GM18520 (cell line): Measurements from ENCODE around the gene ATXN10.

Experiments
- ATAC-seq: cut with Tn5 transposase; IDR thresholded peaks from one replicate; pipeline ENCODE4 v1.9.1; 2021; ENCODE audit not compliant: unreplicated experiment

Gene ATXN10

GRCh38 chr22:45871721-45872120, 200.1 kb downstream of the ATXN10 start:
- no peak for ATAC-seq

GRCh38 chr22:45872659-45873263, 201.1 kb downstream of the ATXN10 start:
- no peak for ATAC-seq

GRCh38 chr22:45876136-45877035, 204.8 kb downstream of the ATXN10 start:
- no peak for ATAC-seq

GRCh38 chr22:45877036-45877380, 205.4 kb downstream of the ATXN10 start:
- ATAC-seq: no peak

GRCh38 chr22:45877651-45878050, 206.0 kb downstream of the ATXN10 start:
- no peak for ATAC-seq

GRCh38 chr22:45878051-45878781, 206.6 kb downstream of the ATXN10 start:
- ATAC-seq: no peak

GRCh38 chr22:45878901-45879551, 207.4 kb downstream of the ATXN10 start:
- no peak for ATAC-seq

- ATAC-seq: no peak
Observed at GRCh38 chr22:45879552-45879949, 207.9 kb downstream of the ATXN10 start.

- ATAC-seq: no peak
Observed at GRCh38 chr22:45880091-45880715, 208.6 kb downstream of the ATXN10 start.

GRCh38 chr22:45880716-45881523, 209.3 kb downstream of the ATXN10 start:
- no peak for ATAC-seq

GRCh38 chr22:45881524-45881875, 209.9 kb downstream of the ATXN10 start:
- ATAC-seq: no peak

- ATAC-seq: no peak
Observed at GRCh38 chr22:45882881-45883810, 211.5 kb downstream of the ATXN10 start.

- ATAC-seq: no peak
Observed at GRCh38 chr22:45883811-45884170, 212.2 kb downstream of the ATXN10 start.

- no peak for ATAC-seq
Observed at GRCh38 chr22:45884201-45885062, 212.8 kb downstream of the ATXN10 start.

GRCh38 chr22:45885171-45885840, 213.7 kb downstream of the ATXN10 start:
- ATAC-seq: no peak

- ATAC-seq: no peak
Observed at GRCh38 chr22:45885941-45886395, 214.3 kb downstream of the ATXN10 start.

- ATAC-seq: no peak
Observed at GRCh38 chr22:45886540-45886939, 214.9 kb downstream of the ATXN10 start.
